K562 (cell line): Measurements from ENCODE around the gene TTLL3. TPM values are rescaled to one million over a fixed set of nuclear protein-coding genes. Genes with fewer than 3 reads are reported as not detected.
A peak's percentile ranks its signal among the peaks of the same experiment; 100 is the strongest.

Source experiments
- ATAC-seq: fragments of 200-7000 bp; cut with Tn5 transposase; 3 replicates; pipeline ENCODE4 v1.9.1; 2020; ENCODE audit warnings: moderate library complexity
- BruUV-seq: library from RNA; stranded (reverse); fragments of 400-500 nt; replicated peaks from 2 replicates; lab custom pipeline; 2021; lab: Mats Ljungman, UMichigan
- CTCF ChIA-PET: fragments of 300-600 bp; formaldehyde crosslinking; extraction: SDS; loops from one replicate; lab custom pipeline; 2021; ENCODE audit warnings: low intra/inter-chr PET ratio; lab: Yijun Ruan, JAX
- POLR2A ChIA-PET: fragments of 300-600, 350-650 bp; sonication (Branson Sonifier 250); formaldehyde crosslinking; extraction: SDS; loops from one replicate; lab custom pipeline; 2021; ENCODE audit warnings: antibody characterized with exemption, inconsistent platforms; lab: Yijun Ruan, JAX
- DNase-seq, 4 experiments: peaks; one replicate each; pipeline versions ENCODE4 v3.0.0 to v3.0.0-alpha.2; 2011 to 2018; ENCODE audit warnings: low spot score in 3 of 4, mixed read lengths in 3 of 4; ENCODE audit errors: extremely low read depth in 1 of 4
- FAIRE-seq: peaks from 2 replicates; lab custom pipeline; 2011; peaks lifted over from hg19 to GRCh38; lab: Jason Lieb, UNC
- H2AFZ ChIP-seq: 2 replicates; pipeline ENCODE4 v1.6.0; 2011; ENCODE audit warnings: low read depth, low read length, control low read depth, inconsistent platforms
- H3K27ac ChIP-seq: fragments of 200-600 bp; 3 replicates; pipeline ENCODE4 v1.8.0; 2011; ENCODE audit warnings: low read depth, mild to moderate bottlenecking, control low read depth, inconsistent platforms, low read length, moderate library complexity, mixed read lengths; ENCODE audit errors: extremely low read depth
- H3K27me3 ChIP-seq, 2 experiments: fragments of 300-600 bp in 1 of 2; 2 replicates in 1 of 2; 3 replicates in 1 of 2; pipeline versions ENCODE4 v1.6.0 to v1.8.0; 2011; ENCODE audit warnings: inconsistent platforms in 2 of 2, low read length in 2 of 2, mild to moderate bottlenecking in 1 of 2, mixed read lengths in 1 of 2, moderate library complexity in 1 of 2; ENCODE audit not compliant: control insufficient read depth in 2 of 2, insufficient read depth in 2 of 2
- H3K36me3 ChIP-seq: fragments of 300-600 bp; 3 replicates; pipeline ENCODE4 v1.8.0; 2011; ENCODE audit warnings: mild to moderate bottlenecking, low read length, inconsistent platforms; ENCODE audit not compliant: control insufficient read depth, insufficient read depth
- H3K4me1 ChIP-seq, 2 experiments: fragments of 200-600 bp in 1 of 2; replicated peaks in 1 of 2; 2 replicates in 1 of 2; 3 replicates in 1 of 2; pipeline versions ENCODE4 v1.5.1 to v1.8.0; 2011; ENCODE audit warnings: inconsistent platforms in 2 of 2, low read length in 2 of 2, mild to moderate bottlenecking in 1 of 2, mixed read lengths in 1 of 2, moderate library complexity in 1 of 2; ENCODE audit not compliant: control insufficient read depth in 2 of 2, insufficient read depth in 2 of 2
- H3K4me2 ChIP-seq: 2 replicates; pipeline ENCODE4 v1.6.1; 2011; ENCODE audit warnings: low read length, control low read depth, inconsistent platforms, mixed read lengths; ENCODE audit not compliant: insufficient read depth
- H3K4me3 ChIP-seq: fragments of 200-600 bp; sonication (generic), shearing (Covaris generic); 2 replicates; pipeline ENCODE4 v1.5.1; 2016; ENCODE audit warnings: control low read depth, inconsistent platforms
- H3K79me2 ChIP-seq: fragments of 200-600 bp; 3 replicates; pipeline ENCODE4 v1.8.0; 2011; ENCODE audit warnings: low read length, inconsistent platforms; ENCODE audit not compliant: control insufficient read depth, insufficient read depth
- H3K9ac ChIP-seq, 2 experiments: 2 replicates each; pipeline versions ENCODE4 v1.6.0 to v1.6.1; 2011; ENCODE audit warnings: low read depth in 2 of 2, low read length in 2 of 2, control low read depth in 1 of 2, inconsistent platforms in 1 of 2, mild to moderate bottlenecking in 1 of 2, mixed read lengths in 1 of 2; ENCODE audit not compliant: insufficient read depth in 1 of 2
- H3K9me1 ChIP-seq: one replicate; pipeline ENCODE4 v1.6.0; 2011; ENCODE audit warnings: inconsistent platforms, mild to moderate bottlenecking, low read length, moderate library complexity; ENCODE audit not compliant: control insufficient read depth, insufficient read depth
- H3K9me3 ChIP-seq: replicated peaks from 2 replicates; pipeline ENCODE4 v1.5.1; 2011; ENCODE audit warnings: low read depth, low read length, inconsistent platforms; ENCODE audit not compliant: control insufficient read depth, insufficient read depth
- H4K20me1 ChIP-seq: replicated peaks from 2 replicates; pipeline ENCODE4 v1.6.1; 2011; ENCODE audit warnings: low read length, inconsistent platforms, mixed read lengths; ENCODE audit not compliant: control insufficient read depth, insufficient read depth
- ARNT ChIP-seq, 2 experiments: fragments of 450-650 bp; IDR thresholded peaks; 2 replicates each; pipeline ENCODE4 v1.6.1; 2016; ENCODE audit warnings: mild to moderate bottlenecking in 1 of 2
- CREB3L1 ChIP-seq: fragments of 450-650 bp; IDR thresholded peaks from 2 replicates; pipeline ENCODE4 v1.6.1; 2014; ENCODE audit warnings: low read depth, mild to moderate bottlenecking, moderate library complexity, borderline replicate concordance
- CXXC5 ChIP-seq: fragments of 250-450 bp; sonication (Bioruptor Pico); IDR thresholded peaks from 2 replicates; pipeline ENCODE4 v1.8.0; 2022; ENCODE audit warnings: inconsistent platforms, mild to moderate bottlenecking, moderate library complexity
- ERF ChIP-seq: fragments of 450-650 bp; formaldehyde crosslinking; IDR thresholded peaks from 2 replicates; pipeline ENCODE4 v1.4.0; 2020; ENCODE audit warnings: mild to moderate bottlenecking, mixed read lengths
- KDM1A ChIP-seq, 2 experiments: fragments of 450-650 bp; IDR thresholded peaks; 2 replicates each; pipeline ENCODE4 v1.6.1; 2016; ENCODE audit warnings: mild to moderate bottlenecking in 2 of 2
- MYBL2 ChIP-seq, 2 experiments: fragments of 450-650 bp in 1 of 2; sonication (generic) in 1 of 2; formaldehyde crosslinking in 1 of 2; IDR thresholded peaks; 2 replicates each; pipeline versions ENCODE4 v1.6.1 to v1.8.1; 2017 to 2022; ENCODE audit warnings: borderline replicate concordance in 1 of 2, inconsistent platforms in 1 of 2, low read depth in 1 of 2, mild to moderate bottlenecking in 1 of 2, missing genetic modification reagents in 1 of 2, moderate library complexity in 1 of 2
- NBN ChIP-seq: fragments of 450-650 bp; IDR thresholded peaks from 2 replicates; pipeline ENCODE4 v1.6.1; 2016; ENCODE audit warnings: low read depth, mild to moderate bottlenecking
- RBM25 ChIP-seq: fragments of 200-400 bp; formaldehyde crosslinking; IDR thresholded peaks from 2 replicates; pipeline ENCODE4 v1.6.1; 2018; ENCODE audit warnings: low read length, low read depth, moderate library complexity; ENCODE audit not compliant: severe bottlenecking
- RCOR1 ChIP-seq, 2 experiments: IDR thresholded peaks; 2 replicates each; pipeline ENCODE4 v1.6.1; 2012; ENCODE audit warnings: low read depth in 2 of 2, low read length in 2 of 2, borderline replicate concordance in 1 of 2, improper control_type of control experiment in 1 of 2
- SRSF1 ChIP-seq: fragments of 200-400 bp; formaldehyde crosslinking; IDR thresholded peaks from 2 replicates; pipeline ENCODE4 v1.6.1; 2017; ENCODE audit warnings: mild to moderate bottlenecking, low read depth, low read length, moderate library complexity
- YY1 ChIP-seq, 3 experiments: IDR thresholded peaks; 2 replicates each; pipeline ENCODE4 v1.6.1; 2011; ENCODE audit warnings: low read length in 2 of 3, mild to moderate bottlenecking in 2 of 3, moderate library complexity in 2 of 3, borderline replicate concordance in 1 of 3, control low read depth in 1 of 3, low read depth in 1 of 3; ENCODE audit not compliant: insufficient read depth in 3 of 3, insufficient replicate concordance in 2 of 3, control insufficient read depth in 1 of 3, insufficient read length in 1 of 3; ENCODE audit errors: extremely low read depth in 1 of 3
- ZNF146 ChIP-seq: IDR thresholded peaks from one replicate; pipeline ENCODE4 v1.6.1; 2018; ENCODE audit warnings: missing compliant biosample characterization; ENCODE audit not compliant: unreplicated experiment
- ZNF395 ChIP-seq: fragments of 200-800 bp; sonication (Bioruptor generic); IDR thresholded peaks from 2 replicates; pipeline ENCODE4 v1.6.1; 2017; ENCODE audit warnings: missing genetic modification characterization, missing compliant biosample characterization
- ZNF551 ChIP-seq: fragments of 250-450 bp; sonication (Bioruptor Pico); IDR thresholded peaks from 2 replicates; pipeline ENCODE4 v1.5.0; 2021; ENCODE audit warnings: mild to moderate bottlenecking, moderate library complexity
- ZNF668 ChIP-seq: fragments of 250-450 bp; sonication (Bioruptor Pico); IDR thresholded peaks from 2 replicates; pipeline ENCODE4 v1.8.0; 2022; ENCODE audit warnings: mild to moderate bottlenecking, inconsistent platforms
- WGBS: fragments of 100-300 bp; shearing (Covaris generic); methylation state at CpG from one replicate; pipeline ENCODE4 v1.1.6; 2016; ENCODE audit warnings: low coverage, mixed read lengths; ENCODE audit not compliant: insufficient coverage; ENCODE audit errors: missing lambda C conversion rate; 5-methylcytosine and 5-hydroxymethylcytosine counted together
- in situ Hi-C: fragments of 300-500 bp; cut with MboI; formaldehyde crosslinking; loops from 4 replicates; pipeline ENCODE4 v1.15.0; 2018; ENCODE audit warnings: inconsistent platforms, mixed read lengths
- intact Hi-C: fragments of 100-400 bp; cut with micrococcal nuclease; formaldehyde crosslinking; loops from 2 replicates; pipeline ENCODE4 v1.14.2; 2022
- polyA plus RNA-seq, 8 experiments: library from polyadenylated mRNA; depleted of rRNA in 4 of 8; stranded (reverse) in 5 of 8; unstranded in 3 of 8; fragments of >200 nt; fragmentation: Nextera tagmentation in 2 of 8; fragmentation: Illumina TruSeq in 1 of 8; extraction: Ambion mirVana in 2 of 8; extraction: Trizol in 1 of 8; gene quantifications; 2 replicates each; pipeline versions ENCODE4 v1.2.1 to v1.2.3, GENCODE V29; 2011 to 2014; ENCODE audit warnings: inconsistent platforms in 1 of 8, missing spikeins in 1 of 8
- total RNA-seq, 7 experiments: library from RNA; depleted of rRNA in 6 of 7; stranded (reverse); fragments of >200 nt in 6 of 7; fragmentation: Illumina TruSeq in 2 of 7; extraction: Trizol in 2 of 7; gene quantifications; 2 replicates each; pipeline versions ENCODE4 v1.2.1 to v1.2.3, GENCODE V29; 2011 to 2021; ENCODE audit warnings: low replicate concordance in 1 of 7

Gene TTLL3
- total and polyA plus RNA-seq, 9 of the 15 experiments (the other 6 are each of a cell fraction or from before 2014, with no cell fraction given) = 8.9 to 106 (median 33.2) TPM

- WGBS = 11% methylated on average over 13 of the region's 14 CpGs
- peak; percentile 94 for TF ChIP-seq RBM25
- no peak for TF ChIP-seq MYBL2 (IDR thresholded peaks at IDR 0.05; ENCODE audit: low read depth)
- TF ChIP-seq MYBL2 (CRISPR knock-in tag; IDR thresholded peaks at IDR 0.05; ENCODE audit: borderline replicate concordance) = no peak
- TF ChIP-seq SRSF1 = no peak
- 0 out of 2 replicates have a peak, but pooled peaks have one; percentile 25 for TF ChIP-seq NBN
- 0 out of 2 replicates have a peak, but pooled peaks have one; percentile 24 for TF ChIP-seq ZNF668
- TF ChIP-seq KDM1A (IDR thresholded peaks at IDR 0.05) = peak; percentile 90 to 94
- TF ChIP-seq ZNF551 (CRISPR knock-in tag) = 0 out of 2 replicates have a peak, but pooled peaks have one; percentile 65
- TF ChIP-seq YY1 (IDR thresholded peaks at IDR 0.05; ENCODE audit: borderline replicate concordance in 1 of 3, control insufficient read depth in 1 of 3, extremely low read depth in 1 of 3, insufficient read depth in 3 of 3, insufficient read length in 1 of 3, insufficient replicate concordance in 2 of 3, low read depth in 1 of 3, low read length in 2 of 3) = peak in 1 of 3 experiments; percentile 27
- TF ChIP-seq ARNT (IDR thresholded peaks at IDR 0.05) = peak in 1 of 2 experiments; percentile 68; a peak in 1 of 4 replicates
- TF ChIP-seq ZNF146 (CRISPR knock-in tag) = no peak
- TF ChIP-seq CXXC5 (CRISPR knock-in tag) = no peak; the same call in 1 of the 2 replicates
- peak in 1 of 2 experiments; percentile 64; a peak in 2 of 4 replicates for TF ChIP-seq RCOR1 (IDR thresholded peaks at IDR 0.05; ENCODE audit: borderline replicate concordance in 1 of 2, low read depth in 2 of 2, low read length in 2 of 2)
- peak; percentile 15 for TF ChIP-seq CREB3L1
- TF ChIP-seq ERF = peak; percentile 18; the same call in 1 of the 2 replicates
- peak; percentile 80; the same call in 1 of the 2 replicates for TF ChIP-seq ZNF395
These were observed 18.2 kb upstream of the TTLL3 start for GRCh38 chr3:9791790-9792404.

More at GRCh38 chr3:9791790-9792404, 18.2 kb upstream of the TTLL3 start:
- in situ Hi-C loops (no loop called here), intact Hi-C loops (loop anchor here (1.0 to 10.0 kb wide), 3 partner anchors 42 to 287 kb away; no protein-coding TSS in a partner anchor)
- ChIA-PET POLR2A (interaction anchor here (0.7 to 2.9 kb wide), 10 partner anchors 10 to 395 kb away, joined by 3 to 49 read pairs (median 4); partner anchors contain the start of gene RPUSD3), CTCF (interaction anchor here (0.7 kb wide), 1 partner anchor 249 kb away, joined by 3 read pairs; no protein-coding TSS in a partner anchor)
- BruUV-seq = TSS peak; percentile 76
- Histone ChIP-seq H3K9ac (peak overlapping the region; percentile 94 to 100), H3K36me3 (peaks cover 74% of the 10 kb centered on the region), H3K4me3 (peak overlapping the region; percentile 99), H3K27me3 (no peaks in the 10 kb centered on the region), H2AFZ (peak overlapping the region; percentile 97; the same call in 1 of the 2 replicates), H4K20me1 (peaks cover 3% of the 10 kb centered on the region; the same call in 1 of the 2 replicates), H3K4me1 (peaks cover 22% of the 10 kb centered on the region in 2 experiments; a peak in 4 of 5 replicates), H3K9me1 (peaks cover 3% of the 10 kb centered on the region), H3K4me2 (peak overlapping the region; percentile 100), H3K9me3 (no peaks in the 10 kb centered on the region), H3K79me2 (peaks cover 61% of the 10 kb centered on the region), H3K27ac (peak overlapping the region; percentile 100)
- DNase-seq = no peak
- peak; percentile 29 for FAIRE-seq
- no peak for ATAC-seq
